SH-SY5Y (cell line): Measurements from ENCODE around the gene OLFM1.

Experiments
- GATA2 ChIP-seq: IDR thresholded peaks from 2 replicates; pipeline ENCODE4 v1.6.1; 2011; ENCODE audit warnings: mild to moderate bottlenecking, low read depth, low read length
- GATA3 ChIP-seq: IDR thresholded peaks from 2 replicates; pipeline ENCODE4 v1.6.1; 2011; ENCODE audit warnings: low read depth, mild to moderate bottlenecking, low read length, moderate library complexity

The OLFM1 gene

DNA sequence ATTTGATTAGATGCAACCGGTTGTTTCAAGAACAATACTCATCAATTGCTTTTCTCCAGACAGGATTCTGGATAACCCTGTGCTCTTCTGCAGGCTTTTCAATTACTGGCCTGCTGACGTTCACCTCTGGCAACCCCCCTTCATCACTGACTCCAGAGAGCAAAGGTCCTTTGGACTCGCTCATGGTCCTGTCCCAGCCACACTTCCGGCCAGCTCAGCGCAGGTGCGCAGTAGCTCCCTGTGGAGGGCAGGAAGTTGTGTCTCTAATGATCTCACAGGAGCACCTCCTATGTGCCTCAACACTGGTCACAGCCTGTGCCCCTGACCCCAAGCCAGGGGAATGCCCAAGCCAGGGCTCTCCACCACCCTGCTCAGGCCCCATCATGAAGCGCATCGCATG lies 44.0 kb downstream of the OLFM1 start:
- TF ChIP-seq GATA3 = no peak
- TF ChIP-seq GATA2 = no peak

DNA sequence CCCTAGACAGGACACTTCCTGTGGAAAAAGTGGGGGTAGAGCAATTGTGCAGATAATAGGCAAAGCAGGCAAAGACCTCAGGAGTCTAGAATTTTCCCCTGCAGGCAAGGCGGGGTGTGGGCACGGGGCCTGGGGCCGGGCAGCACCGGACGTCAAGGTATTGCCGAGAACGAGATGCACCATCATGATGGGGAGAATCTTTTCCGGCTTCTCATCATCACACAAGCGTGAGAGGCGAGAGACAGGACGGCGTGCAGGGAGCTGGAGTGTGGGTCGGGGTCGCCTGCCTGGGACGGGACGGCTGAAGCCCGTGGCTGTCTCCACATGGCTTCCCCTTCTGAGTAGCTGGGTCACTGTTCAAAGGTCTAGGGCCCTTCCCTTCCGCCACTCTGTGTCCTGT lies 44.5 kb downstream of the OLFM1 start:
- TF ChIP-seq GATA2 = no peak

DNA sequence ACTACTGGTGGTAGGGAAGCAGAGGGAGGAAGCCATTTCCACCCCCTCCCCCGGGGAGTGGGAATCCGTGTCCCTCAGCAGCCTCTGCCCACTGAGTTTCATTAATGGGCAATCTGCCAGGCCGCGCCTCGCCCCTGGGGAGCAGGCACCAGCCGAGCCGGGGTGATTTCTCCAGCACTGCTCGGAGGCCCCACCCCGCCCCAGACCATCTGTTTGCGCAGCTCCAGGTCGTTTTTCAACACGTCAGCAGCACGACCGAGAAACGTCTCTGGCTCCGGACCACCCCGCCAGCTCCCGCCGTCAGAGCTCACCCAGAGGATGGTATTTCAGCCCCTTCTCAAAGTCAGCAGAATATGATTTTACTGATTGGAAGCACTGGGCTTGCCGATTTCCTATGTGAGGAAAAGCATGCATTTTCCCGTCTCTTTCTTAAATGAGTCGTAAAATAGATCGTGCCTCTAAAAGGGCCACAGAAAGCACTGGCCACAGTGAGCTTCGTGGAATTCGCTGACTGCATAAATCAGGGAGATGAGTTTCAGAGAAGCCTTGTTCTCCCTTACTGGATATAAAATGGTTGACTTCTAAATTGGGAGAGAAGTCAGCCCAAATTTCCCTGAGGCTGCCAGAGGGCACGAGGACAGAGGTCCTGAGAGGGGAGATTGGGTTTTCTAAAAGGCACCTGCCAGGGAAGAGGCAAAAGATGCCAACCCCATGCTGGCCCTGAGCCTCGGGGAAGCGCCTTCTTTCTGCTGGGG lies 47.0 kb downstream of the OLFM1 start:
- TF ChIP-seq GATA2 = no peak
- TF ChIP-seq GATA3 = no peak

DNA sequence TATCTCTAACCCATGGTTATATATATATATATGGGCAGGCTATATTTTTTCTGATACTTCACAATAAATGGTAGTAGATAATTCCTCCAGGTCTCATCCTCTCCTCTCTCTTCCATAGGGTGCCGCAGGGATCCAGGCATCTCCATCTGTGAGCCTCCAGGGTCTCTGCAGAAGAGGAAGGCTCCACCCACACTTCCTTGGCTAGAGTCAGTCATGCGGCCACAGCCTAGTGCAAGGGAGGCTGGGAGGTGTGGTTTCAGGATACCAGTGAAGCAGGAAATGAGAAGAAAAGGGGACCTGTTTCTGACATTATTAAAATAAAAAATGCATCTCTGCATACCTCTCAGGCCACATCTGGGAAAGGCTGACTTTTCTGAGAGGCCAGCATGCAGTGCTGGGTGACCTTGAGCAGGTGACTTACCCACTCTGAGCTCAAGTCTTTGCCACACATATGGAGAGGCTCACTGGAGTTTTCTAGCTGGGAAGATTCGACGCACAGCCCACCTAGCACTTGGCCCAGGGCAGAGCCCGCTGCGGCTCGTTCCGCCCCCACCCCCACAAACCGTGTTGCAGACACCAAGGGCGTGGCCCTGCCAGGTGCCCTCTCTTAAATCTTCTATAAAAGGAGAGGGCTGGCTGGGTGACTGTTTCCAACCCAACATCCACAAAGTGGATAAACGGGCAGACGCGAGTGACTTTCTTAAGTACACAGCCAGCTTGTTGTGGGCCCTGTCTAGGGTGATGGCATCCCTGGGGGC lies 47.9 kb downstream of the OLFM1 start:
- TF ChIP-seq GATA3 (no peak), GATA2 (no peak)

DNA sequence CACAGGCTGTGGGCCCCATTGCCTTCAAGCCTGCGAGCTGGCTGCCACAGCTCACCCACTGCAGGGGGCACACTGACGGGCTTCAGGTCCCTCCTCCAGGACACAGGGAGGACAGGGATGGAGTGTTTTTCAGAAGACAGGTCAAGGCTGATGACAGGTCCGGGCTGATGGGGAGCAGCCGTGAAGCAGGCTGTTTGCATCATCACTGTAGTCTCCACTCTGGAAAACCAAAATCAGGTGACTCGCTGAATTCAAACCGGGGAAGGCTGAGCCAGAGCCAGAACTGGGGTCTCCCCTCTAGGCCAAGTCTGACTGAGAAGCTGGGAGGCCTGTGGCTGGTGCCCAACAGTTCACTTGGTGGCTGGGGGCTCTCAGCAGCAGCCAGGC lies 48.5 kb downstream of the OLFM1 start:
- no peak for TF ChIP-seq GATA3
- TF ChIP-seq GATA2 = no peak

DNA sequence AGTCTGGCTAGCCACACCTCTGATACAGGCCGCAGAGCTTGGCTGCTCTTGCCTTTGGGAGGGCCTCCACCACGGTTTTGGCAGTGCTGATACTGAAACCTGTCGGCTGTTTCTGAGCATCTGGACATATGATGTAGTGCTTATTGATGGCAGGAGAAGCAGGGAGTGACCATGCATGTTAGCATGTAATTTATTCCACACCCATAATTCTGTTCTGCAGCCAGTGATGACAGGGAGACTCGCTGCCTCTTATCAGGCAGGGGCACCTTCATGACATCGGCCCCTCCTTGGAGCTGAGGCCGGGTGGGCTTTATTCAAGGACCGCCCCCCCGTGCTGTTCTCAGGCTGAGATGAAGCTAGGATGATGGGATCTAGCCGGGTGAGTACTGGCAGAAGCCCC lies 49.0 kb downstream of the OLFM1 start:
- TF ChIP-seq GATA2 (no peak), GATA3 (no peak)

DNA sequence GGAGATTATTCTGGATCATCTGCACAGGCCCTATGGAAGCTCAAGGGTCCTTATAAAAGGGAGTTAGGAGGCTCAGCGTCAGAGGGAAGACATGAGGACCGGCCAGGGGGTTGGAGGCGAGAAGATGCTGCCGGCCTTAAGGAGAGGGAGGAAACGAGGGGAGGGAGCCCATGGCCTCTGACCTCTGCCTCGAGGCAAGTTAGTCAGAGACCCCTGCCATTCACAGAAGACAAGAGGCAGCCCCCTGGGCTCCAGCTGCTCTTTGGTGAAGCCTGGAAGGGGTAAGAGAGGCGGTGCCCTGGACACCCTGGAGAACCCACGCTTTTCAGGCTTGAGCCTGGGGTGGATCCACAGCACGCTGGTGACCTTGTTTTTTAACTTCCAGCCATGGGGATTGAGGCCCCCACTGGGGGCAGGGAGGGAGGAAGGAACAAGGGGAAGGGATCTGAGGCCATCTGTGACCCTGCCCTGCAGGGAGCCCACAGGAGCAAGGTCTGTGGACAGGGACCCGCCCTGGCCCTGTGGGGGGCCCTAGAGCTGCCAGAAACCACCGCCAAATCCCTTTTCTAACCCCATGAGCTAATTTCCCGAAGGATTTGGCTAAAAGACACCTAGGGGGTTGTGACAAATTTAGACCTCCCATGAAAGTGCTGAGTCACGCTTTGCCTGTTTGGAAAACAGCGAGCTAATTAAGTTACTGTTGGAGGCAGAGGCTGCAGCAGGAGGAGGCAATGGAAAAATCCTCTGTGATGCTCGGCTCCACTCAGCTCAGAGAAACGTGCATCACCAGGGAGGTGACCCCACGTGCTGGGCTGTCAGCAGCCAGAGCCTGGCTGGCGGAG lies 49.7 kb downstream of the OLFM1 start:
- no peak for TF ChIP-seq GATA3
- no peak for TF ChIP-seq GATA2

DNA sequence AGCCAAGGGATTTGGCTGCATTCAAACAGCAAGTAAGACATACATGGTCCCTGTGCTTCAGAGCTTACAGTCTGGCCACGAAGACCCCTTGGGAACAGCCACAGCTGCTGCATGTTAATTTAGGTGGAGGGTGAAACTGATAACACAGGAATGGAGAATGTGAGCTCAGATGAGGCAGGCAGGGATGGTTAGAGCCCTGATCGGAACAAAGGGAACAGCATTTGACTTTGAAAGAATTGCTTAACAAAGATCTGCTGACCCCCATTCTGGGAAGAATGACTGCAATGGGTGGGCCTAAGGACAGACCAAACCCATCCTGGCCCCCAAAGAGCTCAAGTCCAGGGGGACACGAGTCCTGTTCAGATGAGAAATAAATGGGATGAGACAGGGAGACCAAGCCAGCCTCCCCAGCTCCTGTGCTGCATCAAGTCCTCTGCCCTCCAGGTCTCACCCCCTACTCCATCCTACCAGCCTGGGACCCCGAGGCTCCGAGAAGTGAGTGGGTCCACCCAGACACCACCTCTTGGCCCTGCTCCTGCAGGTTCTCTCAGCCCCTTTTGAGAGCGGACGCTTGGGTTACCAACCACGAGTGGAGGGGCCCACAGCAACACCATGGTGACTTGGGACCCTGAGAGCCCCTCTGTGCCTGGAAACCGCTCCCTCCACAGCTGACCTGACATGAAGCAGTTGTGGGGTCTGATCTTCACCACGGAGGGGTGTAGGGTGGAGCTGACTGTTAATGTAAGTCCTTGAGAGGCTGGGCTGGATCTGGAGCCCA lies 50.8 kb downstream of the OLFM1 start:
- no peak for TF ChIP-seq GATA2
- no peak for TF ChIP-seq GATA3

DNA sequence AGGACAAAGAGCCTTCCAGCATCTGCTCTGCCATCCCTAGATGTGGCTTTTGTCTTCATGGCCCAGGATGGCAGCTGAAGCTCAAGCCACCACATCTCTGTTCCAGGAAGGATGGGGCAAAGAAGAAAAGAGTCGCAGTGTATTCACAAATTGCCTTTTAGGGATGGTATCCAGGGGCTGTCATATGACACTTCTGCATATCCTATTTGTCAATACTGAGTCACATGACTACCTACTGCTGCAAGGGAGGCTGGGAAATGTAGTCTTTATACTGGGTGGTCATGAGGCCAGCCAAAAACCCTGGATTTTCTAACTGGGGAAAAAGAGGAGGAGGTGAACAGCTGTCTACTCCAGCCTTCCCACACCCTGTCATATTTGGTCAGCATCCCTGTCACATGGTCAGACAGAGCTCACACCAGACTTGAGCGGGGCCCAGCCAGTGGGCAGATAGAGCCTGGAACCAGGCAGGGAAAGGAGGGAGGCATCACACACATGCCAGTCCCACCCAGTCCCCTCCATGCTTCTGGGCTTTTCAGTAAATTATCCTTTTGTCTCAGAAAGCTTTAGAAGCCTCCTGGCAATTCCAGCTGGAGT lies 52.0 kb downstream of the OLFM1 start:
- TF ChIP-seq GATA3 (no peak), GATA2 (no peak)

DNA sequence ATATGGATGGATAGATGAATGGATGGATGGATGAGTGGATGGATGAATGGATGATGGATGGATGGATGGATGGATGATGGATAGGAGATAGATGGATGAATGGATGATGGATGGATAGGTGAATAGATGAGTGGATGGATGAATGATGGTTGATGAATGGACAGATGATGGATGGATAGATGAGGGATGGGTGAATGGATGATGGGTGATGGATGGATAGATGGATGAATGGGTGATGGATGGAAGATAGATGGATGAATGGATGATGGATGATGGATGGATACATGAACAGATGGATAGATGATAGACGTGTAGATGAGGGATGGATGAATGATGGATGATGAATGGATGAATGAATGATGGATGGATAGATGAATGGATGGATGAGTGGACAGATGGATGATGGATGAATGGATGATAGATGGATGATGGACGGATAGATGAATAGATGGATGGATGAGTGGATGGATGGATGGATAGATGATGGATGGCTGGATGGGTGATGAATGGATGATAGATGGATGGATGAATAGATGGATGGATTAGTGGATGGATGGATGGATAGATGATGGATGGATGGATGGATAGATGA lies 53.8 kb downstream of the OLFM1 start:
- TF ChIP-seq GATA3 (no peak), GATA2 (no peak)

DNA sequence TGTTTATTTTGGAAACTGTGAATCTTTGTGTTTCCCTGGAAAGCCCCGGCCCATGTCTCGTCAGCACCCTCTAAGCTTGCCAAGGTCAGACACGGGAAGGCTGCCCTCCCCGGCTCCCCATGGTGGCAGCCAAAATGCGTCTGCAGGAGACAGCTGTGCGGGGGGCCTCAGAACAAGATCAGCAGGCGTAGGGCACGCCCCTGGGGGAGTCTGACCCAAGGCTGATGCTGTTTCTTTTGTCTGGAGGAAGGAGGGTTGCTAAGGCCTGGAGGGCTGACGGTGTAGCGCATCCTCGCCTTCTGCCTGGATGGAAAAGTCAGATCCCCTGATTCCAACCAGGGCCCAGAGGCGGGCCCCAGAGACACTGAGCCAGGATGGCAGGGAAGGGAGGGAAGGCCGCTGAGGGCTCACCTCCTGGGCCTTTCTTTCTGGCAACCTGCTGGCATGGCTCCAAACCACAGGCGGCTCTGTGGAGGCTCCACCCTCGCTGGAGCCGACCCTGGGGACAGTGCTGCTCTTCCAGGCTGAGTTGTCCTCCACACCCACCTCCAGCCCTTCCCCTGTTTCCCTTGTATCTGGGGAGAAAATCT lies 57.2 kb downstream of the OLFM1 start:
- TF ChIP-seq GATA3 (no peak), GATA2 (no peak)

DNA sequence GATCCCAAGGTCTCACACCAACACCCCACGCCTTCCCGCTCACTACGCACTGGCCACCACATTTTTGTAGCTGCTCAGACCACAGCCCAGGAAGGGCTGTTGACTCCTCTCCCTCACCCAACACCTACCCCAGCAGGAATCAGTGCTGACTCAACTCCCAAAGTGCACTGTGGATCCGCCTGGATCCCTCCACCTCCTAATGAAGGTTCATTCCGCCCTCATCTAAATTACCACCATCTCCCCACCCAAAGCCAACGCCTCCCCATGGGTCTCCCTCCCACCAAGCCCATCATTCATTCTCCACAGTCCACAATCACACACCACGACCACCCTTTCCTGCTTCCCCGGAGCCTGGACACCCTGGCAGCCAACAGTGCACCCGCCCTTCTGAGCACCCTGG lies 57.8 kb downstream of the OLFM1 start:
- no peak for TF ChIP-seq GATA2
- TF ChIP-seq GATA3 = no peak

DNA sequence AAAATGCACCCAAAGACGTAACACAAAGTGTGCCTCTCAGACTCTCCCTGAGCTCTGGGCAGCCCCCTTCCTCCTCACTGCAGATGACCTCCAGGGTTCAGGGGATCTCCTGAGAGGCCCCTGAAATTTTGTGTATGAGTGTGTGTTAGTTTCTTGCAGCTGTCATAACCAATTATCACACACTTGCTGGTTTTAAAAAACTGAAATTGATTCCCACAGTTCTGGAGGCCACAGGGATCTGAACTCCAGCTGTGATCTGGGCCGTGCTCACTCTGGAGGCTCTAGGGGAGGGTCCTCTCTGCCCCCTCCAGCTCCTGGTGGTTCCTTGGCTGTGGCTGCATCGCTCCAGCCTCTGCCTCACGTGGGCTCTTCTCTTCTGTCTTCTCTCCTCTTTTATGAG lies 58.8 kb downstream of the OLFM1 start:
- no peak for TF ChIP-seq GATA3
- no peak for TF ChIP-seq GATA2
